HEK293 (cell line): ENCODE measurements around the gene AK5.

Source experiments
- CTCF ChIA-PET: fragments of 350-600 bp; formaldehyde crosslinking; extraction: SDS; loops from one replicate; lab custom pipeline; 2021; ENCODE audit warnings: antibody characterized with exemption; lab: Yijun Ruan, JAX
- POLR2A ChIA-PET: fragments of 300-600 bp; formaldehyde crosslinking; extraction: SDS; loops from one replicate; lab custom pipeline; 2020; ENCODE audit warnings: antibody characterized with exemption, inconsistent platforms; lab: Yijun Ruan, JAX
- H3K27ac ChIP-seq: fragments of 200-500 bp; sonication (Bioruptor generic); 2 replicates; pipeline ENCODE4 v1.5.1; 2014; ENCODE audit warnings: low read depth, low read length, control low read depth, inconsistent platforms; ENCODE audit errors: extremely low read depth
- H3K36me3 ChIP-seq, 2 experiments: fragments of 200-500 bp in 1 of 2; sonication (Bioruptor generic) in 1 of 2; 1 replicate in 1 of 2; 2 replicates in 1 of 2; pipeline ENCODE4 v1.5.1; 2014 to 2017; ENCODE audit warnings: inconsistent platforms in 2 of 2, low read length in 2 of 2; ENCODE audit not compliant: control insufficient read depth in 2 of 2, insufficient read depth in 1 of 2
- H3K4me1 ChIP-seq: fragments of 200-500 bp; sonication (Bioruptor generic); 2 replicates; pipeline ENCODE4 v1.5.1; 2014; ENCODE audit warnings: mild to moderate bottlenecking, low read length, inconsistent platforms; ENCODE audit not compliant: control insufficient read depth, insufficient read depth
- H3K4me3 ChIP-seq: 2 replicates; pipeline ENCODE4 v1.5.1; 2011; ENCODE audit warnings: low read depth, mild to moderate bottlenecking, control low read depth, low read length, moderate library complexity
- H3K9me3 ChIP-seq: fragments of 200-500 bp; sonication (Bioruptor generic); 2 replicates; pipeline ENCODE4 v1.5.1; 2014; ENCODE audit warnings: low read depth, low read length, inconsistent platforms; ENCODE audit not compliant: control insufficient read depth, insufficient read depth
- PRDM10 ChIP-seq: fragments of 450-650 bp; formaldehyde crosslinking; IDR thresholded peaks from 2 replicates; pipeline ENCODE4 v1.5.1; 2016; ENCODE audit warnings: missing biosample characterization, missing genetic modification characterization
- SCRT1 ChIP-seq: fragments of 450-650 bp; formaldehyde crosslinking; IDR thresholded peaks from 2 replicates; pipeline ENCODE4 v1.5.1; 2016; ENCODE audit warnings: missing biosample characterization, missing genetic modification characterization, borderline replicate concordance
- ZNF10 ChIP-seq: fragments of 450-650 bp; formaldehyde crosslinking; IDR thresholded peaks from 2 replicates; pipeline ENCODE4 v1.5.1; 2017; ENCODE audit warnings: missing biosample characterization, missing genetic modification characterization
- ZNF133 ChIP-seq: fragments of 450-650 bp; formaldehyde crosslinking; IDR thresholded peaks from 2 replicates; pipeline ENCODE4 v1.5.1; 2016; ENCODE audit warnings: missing biosample characterization, missing genetic modification characterization
- ZNF148 ChIP-seq: fragments of 450-650 bp; formaldehyde crosslinking; IDR thresholded peaks from 2 replicates; pipeline ENCODE4 v1.5.0; 2017; ENCODE audit warnings: missing biosample characterization, missing genetic modification characterization, borderline replicate concordance
- ZNF26 ChIP-seq: fragments of 450-650 bp; formaldehyde crosslinking; IDR thresholded peaks from 2 replicates; pipeline ENCODE4 v1.5.1; 2016; ENCODE audit warnings: missing biosample characterization, missing genetic modification characterization
- ZNF280C ChIP-seq: fragments of 450-650 bp; formaldehyde crosslinking; IDR thresholded peaks from 2 replicates; pipeline ENCODE4 v1.5.1; 2016; ENCODE audit warnings: missing biosample characterization, missing genetic modification characterization
- ZNF423 ChIP-seq: fragments of 450-650 bp; formaldehyde crosslinking; IDR thresholded peaks from 2 replicates; pipeline ENCODE4 v1.5.1; 2016; ENCODE audit warnings: missing biosample characterization, missing genetic modification characterization
- ZNF514 ChIP-seq: fragments of 450-650 bp; formaldehyde crosslinking; IDR thresholded peaks from 2 replicates; pipeline ENCODE4 v1.5.1; 2016; ENCODE audit warnings: missing biosample characterization, missing genetic modification characterization
- ZNF529 ChIP-seq: fragments of 450-650 bp; formaldehyde crosslinking; IDR thresholded peaks from 2 replicates; pipeline ENCODE4 v1.5.1; 2017; ENCODE audit warnings: missing genetic modification characterization, missing biosample characterization; ENCODE audit not compliant: insufficient replicate concordance
- ZNF548 ChIP-seq: fragments of 450-650 bp; formaldehyde crosslinking; IDR thresholded peaks from 2 replicates; pipeline ENCODE4 v1.5.1; 2016; ENCODE audit warnings: missing biosample characterization, missing genetic modification characterization
- ZNF610 ChIP-seq: fragments of 450-650 bp; formaldehyde crosslinking; IDR thresholded peaks from 2 replicates; pipeline ENCODE4 v1.5.1; 2016; ENCODE audit warnings: missing biosample characterization, missing genetic modification characterization, borderline replicate concordance
- ZNF623 ChIP-seq: fragments of 450-650 bp; formaldehyde crosslinking; IDR thresholded peaks from 2 replicates; pipeline ENCODE4 v1.5.1; 2016; ENCODE audit warnings: missing biosample characterization, missing genetic modification characterization
- ZNF629 ChIP-seq: fragments of 450-650 bp; formaldehyde crosslinking; IDR thresholded peaks from 2 replicates; pipeline ENCODE4 v1.5.1; 2017; ENCODE audit warnings: missing biosample characterization, missing genetic modification characterization
- ZNF747 ChIP-seq: fragments of 450-650 bp; formaldehyde crosslinking; IDR thresholded peaks from 2 replicates; pipeline ENCODE4 v1.5.1; 2016; ENCODE audit warnings: missing biosample characterization, missing genetic modification characterization
- ZNF768 ChIP-seq: fragments of 450-650 bp; formaldehyde crosslinking; IDR thresholded peaks from 2 replicates; pipeline ENCODE4 v1.5.1; 2018; ENCODE audit warnings: missing biosample characterization, mild to moderate bottlenecking, missing genetic modification characterization
- ZNF837 ChIP-seq: fragments of 450-650 bp; formaldehyde crosslinking; IDR thresholded peaks from 2 replicates; pipeline ENCODE4 v1.5.1; 2016; ENCODE audit warnings: missing biosample characterization, missing genetic modification characterization
- ZXDB ChIP-seq: fragments of 450-650 bp; formaldehyde crosslinking; IDR thresholded peaks from 2 replicates; pipeline ENCODE4 v1.5.1; 2016; ENCODE audit warnings: missing biosample characterization, missing genetic modification characterization

The AK5 gene

DNA sequence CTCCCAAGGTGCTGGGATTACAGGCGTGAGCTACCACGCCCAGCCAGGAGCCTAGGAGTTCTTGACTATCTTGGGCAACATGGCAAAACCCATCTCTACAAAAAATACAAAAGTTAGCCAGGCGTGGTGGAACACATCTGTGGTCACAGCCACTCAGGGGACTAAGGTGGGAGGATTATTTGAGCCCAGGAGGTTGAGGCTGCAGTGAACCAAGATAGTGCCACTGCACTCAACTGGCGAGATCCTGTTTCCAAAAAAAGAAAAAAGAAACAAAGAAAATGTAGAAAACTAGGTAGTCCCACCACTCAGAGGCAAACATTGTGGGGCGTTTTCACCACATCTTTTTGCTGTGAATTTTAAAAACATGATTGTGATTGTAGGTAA lies 259.3 kb downstream of the AK5 start (continued):
- no peak for TF ChIP-seq PRDM10 (tag by site-specific recombination)
- TF ChIP-seq ZNF548 = no peak
- TF ChIP-seq ZNF610 (tag by site-specific recombination) = no peak
- TF ChIP-seq ZNF26 (tag by site-specific recombination) = no peak
- no peak for TF ChIP-seq ZNF629 (tag by site-specific recombination)
- no peak for TF ChIP-seq ZNF747 (tag by site-specific recombination)
- no peak for TF ChIP-seq ZNF280C (tag by site-specific recombination)
- no peak for TF ChIP-seq ZNF529 (tag by site-specific recombination)
- TF ChIP-seq ZNF133 (tag by site-specific recombination) = no peak
- no peak for TF ChIP-seq ZNF423 (tag by site-specific recombination)
- TF ChIP-seq ZNF514 (tag by site-specific recombination) = no peak
- TF ChIP-seq SCRT1 (tag by site-specific recombination) = no peak

DNA sequence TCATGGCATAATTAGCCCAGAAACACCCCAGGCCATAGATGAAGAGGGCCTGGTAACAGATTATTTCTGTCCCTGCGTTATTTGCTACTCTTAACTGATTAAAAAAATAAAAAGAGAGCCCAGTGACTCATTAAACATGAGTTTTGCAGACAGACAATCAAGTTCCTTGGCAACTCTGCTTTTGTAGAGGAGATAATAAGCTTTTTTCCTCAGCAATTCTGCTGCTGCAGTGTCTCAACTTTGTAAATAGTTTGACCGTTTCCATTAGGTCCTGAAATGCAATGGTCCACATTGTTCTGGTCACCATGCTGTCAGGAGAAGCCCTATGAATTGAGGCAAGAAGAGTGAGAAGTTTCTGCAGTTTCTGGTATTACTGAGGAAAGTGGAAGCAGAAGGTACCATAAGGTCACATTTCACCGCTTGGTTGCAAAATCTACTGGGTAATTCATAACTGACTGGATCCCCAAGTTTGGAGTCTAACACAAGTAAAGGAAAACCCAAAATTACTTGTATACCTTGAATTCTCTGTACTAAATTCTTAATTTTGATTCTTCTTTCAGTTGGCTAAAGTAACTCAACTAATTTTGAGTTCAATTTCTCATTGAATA lies 261.1 kb downstream of the AK5 start:
- H3K4me1 ChIP-seq = no peaks in the 10 kb centered on the region
- ChIA-PET CTCF (interaction anchor here (1.7 kb wide), 1 partner anchor 9 kb away, joined by 6 read pairs; no protein-coding TSS in a partner anchor), POLR2A (no interaction called here)
- no peaks in the 10 kb centered on the region for H3K36me3 ChIP-seq
- TF ChIP-seq ZXDB (tag by site-specific recombination) = no peak
- TF ChIP-seq ZNF133 (tag by site-specific recombination) = no peak
- TF ChIP-seq ZNF768 (tag by site-specific recombination) = no peak
- no peak for TF ChIP-seq ZNF623 (tag by site-specific recombination)
- no peaks in the 10 kb centered on the region for H3K9me3 ChIP-seq
- H3K27ac ChIP-seq = no peak overlapping the region
- no peak overlapping the region for H3K4me3 ChIP-seq

GRCh38 chr1:77543822-77544448 lies 262.1 kb downstream of the AK5 start:
- Histone ChIP-seq H3K4me1 (no peaks in the 10 kb centered on the region), H3K4me3 (no peak overlapping the region), H3K9me3 (no peaks in the 10 kb centered on the region), H3K36me3 (no peaks in the 10 kb centered on the region), H3K27ac (no peak overlapping the region)
- CTCF ChIA-PET = interaction anchor here (0.6 to 1.8 kb wide), 4 partner anchors 9 to 17 kb away, joined by 3 to 17 read pairs (median 4); no protein-coding TSS in a partner anchor
- POLR2A ChIA-PET = no interaction called here
- peak; percentile 30; the same call in 1 of the 2 replicates for TF ChIP-seq PRDM10 (tag by site-specific recombination)
- TF ChIP-seq ZNF10 = no peak
- TF ChIP-seq ZNF837 (tag by site-specific recombination) = no peak
- TF ChIP-seq ZNF148 (tag by site-specific recombination) = no peak
- TF ChIP-seq, all 188 proteins: peak for 1
